Sciatic nerve (tissue), 2 donors: ENCODE data around the gene POLR1A. TPM values are rescaled to one million over a fixed set of nuclear protein-coding genes. Genes with fewer than 3 reads are reported as not detected.
A peak's percentile ranks its signal among the peaks of the same experiment; 100 is the strongest.

Experiments
- ATAC-seq: fragments of 200-7000 bp; cut with Tn5 transposase; one replicate; pipeline ENCODE4 v1.9.1; 2020; ENCODE audit warnings: mild to moderate bottlenecking, moderate library complexity
- DNase-seq: peaks from one replicate; pipeline ENCODE4 v3.0.0-alpha.2; 2020; ENCODE audit warnings: low spot score
- intact Hi-C: fragments of 100-400 bp; cut with DNase I; formaldehyde crosslinking; loops from one replicate; pipeline ENCODE4 v1.14.2; 2022
- total RNA-seq: library from RNA; stranded (reverse); fragmentation: NEBNext Ultra II Directional; extraction: Animal tissue kit (Norgen Biotek cat#: 25700); gene quantifications from one replicate; pipeline ENCODE4 v1.2.1, GENCODE V29; 2021
- donor health status: DM: no; HTN: no; CAD: no.
- donor health status: DM: no; HTN: no; CAD: no.

Gene POLR1A
- total RNA-seq, 1 donor from 2014 or later = 24.6 TPM

GRCh38 chr2:86068648-86069047 is 37.0 kb downstream of the POLR1A start:
- no peak for DNase-seq
- ATAC-seq = no peak
- intact Hi-C loops = loop anchor here (10.0 kb wide), 1 partner anchor 454 kb away; the partner anchor contains the start of genes C2orf68 and USP39

- no peak for ATAC-seq
- intact Hi-C loops = loop anchor here (10.0 kb wide), 1 partner anchor 453 kb away; the partner anchor contains the start of genes C2orf68 and USP39
Observed at GRCh38 chr2:86068136-86068588, 37.5 kb downstream of the POLR1A start.

GRCh38 chr2:86066915-86067314 is 38.8 kb downstream of the POLR1A start:
- ATAC-seq (no peak), DNase-seq (no peak)
- intact Hi-C loops = loop anchor here (10.0 kb wide), 1 partner anchor 452 kb away; the partner anchor contains the start of genes C2orf68 and USP39

More at GRCh38 chr2:86068136-86068588, 37.5 kb downstream of the POLR1A start:
- no peak for DNase-seq

- ATAC-seq (no peak), DNase-seq (no peak)
- intact Hi-C loops = loop anchor here (10.0 kb wide), 1 partner anchor 451 kb away; the partner anchor contains the start of genes C2orf68 and USP39
Observed at GRCh38 chr2:86066007-86066578, 39.6 kb downstream of the POLR1A start.

- no peak for DNase-seq
Observed at GRCh38 chr2:86065512-86065911, 40.2 kb downstream of the POLR1A start.

GRCh38 chr2:86064006-86064405 is 41.7 kb downstream of the POLR1A start:
- intact Hi-C loops = loop anchor here (10.0 kb wide), 1 partner anchor 449 kb away; the partner anchor contains the start of genes C2orf68 and USP39
- DNase-seq (no peak), ATAC-seq (peak; percentile 61)

More at GRCh38 chr2:86065512-86065911, 40.2 kb downstream of the POLR1A start:
- intact Hi-C loops = loop anchor here (10.0 kb wide), 1 partner anchor 451 kb away; the partner anchor contains the start of genes C2orf68 and USP39
- ATAC-seq = peak; percentile 67

- ATAC-seq (no peak), DNase-seq (no peak)
- intact Hi-C loops = loop anchor here (10.0 kb wide), 1 partner anchor 447 kb away; the partner anchor contains the start of genes C2orf68 and USP39
Observed at GRCh38 chr2:86062043-86062442, 43.6 kb downstream of the POLR1A start.

- ATAC-seq (no peak), DNase-seq (no peak)
- intact Hi-C loops = no loop called here
Observed at GRCh38 chr2:86056590-86057331, 48.9 kb downstream of the POLR1A start.

- intact Hi-C loops = no loop called here
- DNase-seq (no peak), ATAC-seq (no peak)
Observed at GRCh38 chr2:86055314-86055713, 50.4 kb downstream of the POLR1A start.

- intact Hi-C loops = no loop called here
- ATAC-seq (peak; percentile 59), DNase-seq (no peak)
Observed at GRCh38 chr2:86054535-86055082, 51.1 kb downstream of the POLR1A start.

GRCh38 chr2:86053166-86053565 is 52.5 kb downstream of the POLR1A start:
- DNase-seq (no peak), ATAC-seq (no peak)
- intact Hi-C loops = no loop called here

GRCh38 chr2:86052676-86053075 is 53.0 kb downstream of the POLR1A start:
- ATAC-seq (no peak), DNase-seq (no peak)
- intact Hi-C loops = no loop called here

GRCh38 chr2:86052265-86052664 is 53.4 kb downstream of the POLR1A start:
- ATAC-seq (no peak), DNase-seq (no peak)
- intact Hi-C loops = no loop called here

GRCh38 chr2:86050301-86050700 is 55.4 kb downstream of the POLR1A start:
- intact Hi-C loops = no loop called here
- DNase-seq = no peak
- ATAC-seq = no peak

- intact Hi-C loops = no loop called here
- peak; percentile 26 for DNase-seq
- no peak for ATAC-seq
Observed at GRCh38 chr2:86049529-86049928, 56.2 kb downstream of the POLR1A start.

GRCh38 chr2:86048888-86049287 is 56.8 kb downstream of the POLR1A start:
- DNase-seq (no peak), ATAC-seq (no peak)
- intact Hi-C loops = no loop called here

GRCh38 chr2:86048383-86048701 is 57.3 kb downstream of the POLR1A start:
- intact Hi-C loops = no loop called here
- no peak for DNase-seq
- ATAC-seq = no peak

GRCh38 chr2:86047575-86048382 is 57.9 kb downstream of the POLR1A start:
- intact Hi-C loops = no loop called here
- DNase-seq (no peak), ATAC-seq (no peak)

GRCh38 chr2:86045541-86045940 is 60.1 kb downstream of the POLR1A start:
- intact Hi-C loops = no loop called here
- DNase-seq = peak; percentile 15

More at GRCh38 chr2:86045541-86045940, 60.1 kb downstream of the POLR1A start:
- no peak for ATAC-seq
